Amygdala (tissue), 56 donors: Measurements from ENCODE around the gene SULF2.

Experiments
- DNase-seq, 56 donors: peaks; one replicate each; lab custom pipeline; 2025; lab: John Stamatoyannopoulos, UW

SULF2 gene

DNA sequence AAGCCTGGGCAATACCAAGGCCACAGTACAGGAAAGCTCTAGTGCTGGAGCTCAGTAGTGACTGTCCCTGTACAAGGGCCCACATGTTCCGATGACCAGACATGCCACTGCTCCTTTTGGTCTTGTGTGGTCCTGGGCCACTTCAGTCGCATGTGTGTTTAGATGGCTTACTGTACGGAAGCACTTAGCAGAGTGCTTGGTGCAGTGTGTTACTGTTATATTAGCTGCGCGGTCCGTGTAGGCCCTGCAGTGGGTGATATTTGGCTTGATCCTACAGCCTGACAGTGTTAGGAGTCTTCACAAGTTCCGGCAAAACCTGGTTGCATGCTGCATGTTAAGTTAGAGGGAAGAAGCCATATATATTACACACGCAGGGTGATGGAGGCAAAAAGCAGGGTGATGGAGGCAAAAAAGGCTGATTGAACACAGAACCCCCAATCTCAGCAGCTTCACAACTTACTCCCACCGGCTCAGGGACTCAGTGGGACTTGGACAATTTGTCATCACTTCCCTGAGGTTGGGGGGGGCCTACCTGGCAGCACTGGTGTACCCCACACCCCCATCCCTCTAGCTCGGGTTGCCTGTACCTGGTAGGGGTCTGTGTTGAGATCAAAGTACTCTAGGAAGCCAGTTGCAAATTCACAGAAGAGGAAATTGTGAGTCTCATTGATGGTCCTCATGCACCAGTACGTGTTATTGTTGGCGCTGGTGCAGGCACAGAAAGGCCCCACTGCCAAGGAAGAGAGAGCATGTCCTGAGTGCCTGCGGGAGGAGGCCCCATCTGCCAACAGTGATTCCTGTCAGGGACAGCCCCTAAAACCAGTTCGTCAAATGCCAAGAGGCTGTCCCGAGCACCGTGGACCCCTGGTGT lies 122.6 kb downstream of the SULF2 start:
- no peak for DNase-seq

DNA sequence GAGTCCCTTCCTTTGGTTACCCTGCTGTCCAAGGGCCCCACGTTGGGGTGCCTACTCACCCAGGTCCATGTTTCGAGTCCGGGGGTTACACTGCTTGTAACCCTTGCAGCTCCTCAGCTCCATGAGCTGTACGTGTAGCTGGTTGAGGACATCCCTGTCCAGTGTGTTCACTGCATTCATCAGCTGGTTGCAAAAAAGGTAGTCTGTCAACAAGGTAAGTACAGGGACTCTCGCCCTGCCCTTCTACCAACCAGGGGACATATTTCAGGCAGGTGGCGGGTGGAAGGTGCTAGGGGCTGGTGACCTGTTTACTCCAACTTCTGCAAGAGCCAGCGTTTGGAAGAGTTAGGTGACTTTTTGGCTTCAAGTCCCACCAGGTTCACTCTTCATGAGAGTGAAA lies 123.6 kb downstream of the SULF2 start:
- no peak for DNase-seq

DNA sequence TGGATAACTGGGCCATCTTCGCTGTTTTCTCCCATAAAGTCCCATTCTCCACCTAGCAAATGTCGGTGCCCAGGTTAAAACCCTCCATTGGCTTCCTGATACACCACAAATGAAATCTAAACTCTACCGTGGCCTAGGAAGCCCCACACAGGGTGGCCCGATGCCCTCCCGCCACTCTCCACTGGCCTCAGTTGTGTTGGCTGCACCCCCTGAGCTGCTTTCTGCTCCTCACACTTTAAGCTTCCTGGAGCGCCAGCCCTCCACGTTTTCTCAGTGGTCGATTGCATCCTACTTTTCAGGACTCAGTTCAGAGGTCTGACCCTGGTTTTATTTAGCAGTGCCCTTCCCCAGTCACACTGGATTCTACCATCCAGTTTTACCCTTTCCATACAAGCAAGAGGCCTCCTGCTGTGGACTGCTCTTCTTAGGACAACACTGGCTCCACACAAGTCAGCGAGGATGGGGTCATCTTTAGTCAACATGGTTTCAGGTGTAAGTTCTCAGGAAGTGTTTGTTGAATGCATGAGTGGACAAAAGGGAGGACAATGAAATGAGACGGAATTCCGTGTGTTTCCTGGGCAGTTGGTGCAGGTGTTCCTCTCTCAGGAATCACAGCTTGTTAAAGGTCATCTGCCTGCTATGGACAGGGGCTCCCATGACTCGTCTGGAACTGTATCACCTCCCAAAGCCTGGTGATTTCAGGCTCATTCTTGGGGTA lies 124.1 kb downstream of the SULF2 start:
- no peak for DNase-seq

DNA sequence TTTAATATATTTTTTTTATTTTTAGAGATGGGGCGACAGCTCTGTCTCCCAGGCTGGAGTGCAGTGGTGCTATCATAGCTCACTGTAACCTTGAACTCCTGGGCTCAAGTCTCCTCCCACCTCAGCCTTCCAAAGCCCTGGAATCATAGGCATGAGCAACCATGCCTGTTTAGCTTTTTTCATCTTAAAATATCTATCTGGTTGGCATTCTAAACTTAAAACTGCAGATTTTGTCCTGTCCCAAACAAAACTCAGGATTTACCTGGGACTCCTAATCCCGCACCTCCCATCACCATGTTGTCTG lies 124.7 kb downstream of the SULF2 start:
- DNase-seq = no peak

DNA sequence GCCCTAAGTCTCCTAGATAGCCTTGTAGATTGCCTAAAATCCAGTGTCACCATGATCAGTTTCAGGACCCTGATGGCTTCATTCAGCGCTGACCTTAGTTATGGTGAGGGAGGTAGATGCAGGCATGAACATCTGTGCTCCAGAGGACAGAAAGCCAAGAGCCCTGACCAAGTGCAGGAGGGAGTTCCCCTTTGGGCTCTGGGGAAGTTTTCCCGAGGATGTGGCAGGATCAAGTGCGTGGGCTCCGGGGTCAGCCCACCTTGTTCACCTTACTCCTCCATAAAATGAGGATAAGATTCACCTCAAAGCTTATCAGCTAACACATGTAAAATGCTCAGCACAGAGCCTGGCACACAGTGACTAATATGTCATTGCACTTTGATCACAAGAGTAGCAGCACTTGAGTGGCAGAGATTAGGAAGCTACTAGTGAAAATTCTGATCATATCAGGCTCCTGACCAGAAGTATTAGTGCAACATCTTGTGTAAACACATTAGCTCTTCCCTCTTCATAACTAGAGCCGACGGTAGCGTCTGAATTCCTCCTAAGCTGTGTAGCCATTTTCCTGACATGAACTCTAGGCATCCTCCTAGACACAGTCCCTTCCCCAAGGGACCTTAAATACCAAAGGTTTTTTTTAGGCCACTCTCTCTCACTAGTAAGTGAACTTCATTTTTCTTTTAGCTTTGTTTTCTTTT lies 125.2 kb downstream of the SULF2 start:
- no peak for DNase-seq

DNA sequence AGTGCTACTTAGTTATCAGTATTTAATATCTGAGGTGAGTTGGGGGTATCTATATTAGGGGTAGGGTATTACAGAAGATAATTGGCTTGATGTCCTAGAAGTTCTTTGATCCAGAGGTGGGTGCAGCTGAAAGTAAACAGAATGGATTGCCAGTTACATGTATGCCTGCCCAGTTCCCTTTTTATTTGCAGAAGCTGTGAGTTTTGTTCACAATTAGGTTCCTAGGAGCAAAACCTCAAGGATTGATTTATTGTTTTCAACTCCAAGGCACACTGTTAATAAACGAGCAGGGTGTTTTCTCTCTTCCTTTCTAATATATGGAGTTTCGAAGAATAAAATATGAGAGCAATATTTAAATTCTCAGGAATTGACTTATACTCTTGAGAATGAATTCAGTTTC lies 129.0 kb downstream of the SULF2 start:
- no peak for DNase-seq

DNA sequence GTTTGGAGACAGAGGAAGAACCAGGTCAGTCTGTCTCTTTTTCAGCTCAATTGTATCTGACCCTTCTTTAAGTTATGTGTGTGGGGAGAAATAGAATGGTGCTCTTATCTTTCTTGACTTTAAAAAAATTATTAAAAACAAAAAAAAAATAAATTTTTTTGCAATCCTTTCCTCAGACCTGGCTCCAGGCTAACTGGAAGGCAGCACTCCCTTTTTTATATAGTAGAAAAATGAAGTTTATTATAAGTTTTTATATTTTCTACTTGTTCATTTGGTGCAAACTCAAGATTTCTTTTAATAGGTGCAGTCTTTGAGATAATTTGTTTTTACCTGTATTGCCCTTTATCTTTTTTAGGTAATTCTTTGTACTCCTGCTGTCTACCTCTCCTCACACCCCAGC lies 129.6 kb downstream of the SULF2 start:
- no peak for DNase-seq

DNA sequence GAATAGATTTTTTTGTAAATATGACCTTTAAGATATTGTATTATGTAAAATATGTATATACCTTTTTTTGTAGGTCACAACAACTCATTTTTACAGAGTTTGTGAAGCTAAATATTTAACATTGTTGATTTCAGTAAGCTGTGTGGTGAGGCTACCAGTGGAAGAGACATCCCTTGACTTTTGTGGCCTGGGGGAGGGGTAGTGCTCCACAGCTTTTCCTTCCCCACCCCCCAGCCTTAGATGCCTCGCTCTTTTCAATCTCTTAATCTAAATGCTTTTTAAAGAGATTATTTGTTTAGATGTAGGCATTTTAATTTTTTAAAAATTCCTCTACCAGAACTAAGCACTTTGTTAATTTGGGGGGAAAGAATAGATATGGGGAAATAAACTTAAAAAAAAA lies 130.9 kb downstream of the SULF2 start:
- DNase-seq = no peak

DNA sequence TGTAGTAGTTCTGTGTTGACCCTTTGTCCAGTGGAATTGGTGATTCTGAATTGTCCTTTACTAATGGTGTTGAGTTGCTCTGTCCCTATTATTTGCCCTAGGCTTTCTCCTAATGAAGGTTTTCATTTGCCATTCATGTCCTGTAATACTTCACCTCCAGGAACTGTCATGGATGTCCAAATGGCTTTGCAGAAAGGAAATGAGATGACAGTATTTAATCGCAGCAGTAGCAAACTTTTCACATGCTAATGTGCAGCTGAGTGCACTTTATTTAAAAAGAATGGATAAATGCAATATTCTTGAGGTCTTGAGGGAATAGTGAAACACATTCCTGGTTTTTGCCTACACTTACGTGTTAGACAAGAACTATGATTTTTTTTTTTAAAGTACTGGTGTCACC lies 131.4 kb downstream of the SULF2 start:
- no peak for DNase-seq

DNA sequence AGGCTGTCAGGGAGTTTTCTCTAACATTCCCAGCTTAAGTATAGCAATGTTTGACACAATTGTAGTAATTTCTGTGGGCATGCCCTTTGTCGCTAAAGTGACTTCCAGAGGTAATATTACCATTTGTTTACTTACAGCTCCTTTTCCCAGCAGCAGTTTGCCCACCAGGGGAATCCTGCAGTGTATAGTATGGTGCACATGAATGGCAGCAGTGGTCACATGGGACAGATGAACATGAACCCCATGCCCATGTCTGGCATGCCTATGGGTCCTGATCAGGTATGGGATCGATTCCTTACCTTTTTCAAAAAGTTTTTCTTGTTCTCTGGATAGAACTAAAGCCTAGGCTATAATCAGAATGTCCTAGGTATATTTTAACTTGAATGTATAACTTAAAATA lies 132.5 kb downstream of the SULF2 start:
- no peak for DNase-seq

DNA sequence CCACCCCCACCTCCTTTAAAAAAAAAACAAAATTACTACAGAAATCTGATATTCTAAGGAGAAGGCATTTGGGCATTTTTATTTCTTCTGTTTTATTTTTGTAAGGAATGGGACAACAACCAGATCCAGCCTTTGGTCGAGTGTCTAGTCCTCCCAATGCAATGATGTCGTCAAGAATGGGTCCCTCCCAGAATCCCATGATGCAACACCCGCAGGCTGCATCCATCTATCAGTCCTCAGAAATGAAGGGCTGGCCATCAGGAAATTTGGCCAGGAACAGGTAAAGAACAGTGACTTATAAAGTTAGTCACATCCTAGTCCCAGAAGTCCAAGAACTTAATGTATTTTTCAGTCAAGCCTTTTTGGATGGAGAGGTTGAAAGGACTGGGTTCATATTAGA lies 133.0 kb downstream of the SULF2 start:
- DNase-seq = no peak

DNA sequence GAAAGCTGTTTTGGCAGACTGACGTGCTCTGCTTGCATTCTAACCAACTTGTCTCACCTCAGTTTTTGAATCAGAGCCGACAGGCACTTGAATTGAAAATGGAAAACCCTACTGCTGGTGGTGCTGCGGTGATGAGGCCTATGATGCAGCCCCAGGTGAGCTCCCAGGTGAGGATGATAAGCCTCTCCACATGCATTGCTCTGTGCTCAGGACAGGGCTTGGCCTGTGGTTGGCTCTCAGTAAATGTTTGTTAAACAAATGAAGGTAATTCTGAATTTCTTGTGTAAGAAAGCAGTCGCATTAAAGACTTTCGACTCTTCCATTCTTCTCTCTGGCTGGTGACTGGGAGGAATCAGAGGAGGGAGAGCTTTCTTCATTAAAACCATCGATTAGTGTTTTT lies 136.3 kb downstream of the SULF2 start:
- DNase-seq = no peak

DNA sequence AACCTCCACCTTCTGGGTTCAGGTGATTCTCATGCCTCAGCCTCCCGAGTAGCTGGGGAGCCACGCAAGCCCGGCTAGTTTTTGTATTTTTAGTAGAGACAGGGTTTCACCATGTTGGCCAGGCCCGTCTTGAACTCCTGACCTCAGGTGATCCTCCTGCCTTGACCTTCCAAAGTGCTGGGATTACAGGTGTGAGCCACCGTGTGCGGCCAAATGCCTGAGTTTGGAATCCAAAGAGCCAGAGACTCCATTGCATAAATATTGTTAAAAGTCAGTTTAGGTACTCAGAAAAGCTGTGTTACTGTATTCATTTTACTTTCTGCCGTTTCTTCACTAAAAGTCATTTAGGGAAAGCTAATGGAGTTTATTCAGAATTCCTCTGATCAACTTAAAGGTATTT lies 137.3 kb downstream of the SULF2 start:
- DNase-seq = no peak

DNA sequence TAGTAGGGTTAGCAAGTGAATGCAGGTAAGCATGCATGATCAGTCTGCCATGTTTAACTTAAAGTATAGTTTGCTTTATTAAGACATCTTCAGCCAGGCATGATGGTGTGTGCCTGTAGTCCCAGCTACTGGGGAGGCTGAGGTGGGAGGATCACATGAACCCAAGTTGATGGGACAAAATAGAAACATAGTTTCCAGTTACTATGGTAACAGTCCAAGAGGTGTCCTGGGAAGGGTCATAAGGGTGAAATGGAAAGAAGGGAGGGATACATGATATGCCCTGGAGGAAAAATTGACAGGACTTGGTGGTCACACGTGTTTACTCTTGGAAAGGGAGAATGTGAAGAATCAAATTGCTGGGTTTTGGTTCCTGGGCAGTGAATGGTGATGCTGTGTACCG lies 139.6 kb downstream of the SULF2 start:
- DNase-seq = no peak

DNA sequence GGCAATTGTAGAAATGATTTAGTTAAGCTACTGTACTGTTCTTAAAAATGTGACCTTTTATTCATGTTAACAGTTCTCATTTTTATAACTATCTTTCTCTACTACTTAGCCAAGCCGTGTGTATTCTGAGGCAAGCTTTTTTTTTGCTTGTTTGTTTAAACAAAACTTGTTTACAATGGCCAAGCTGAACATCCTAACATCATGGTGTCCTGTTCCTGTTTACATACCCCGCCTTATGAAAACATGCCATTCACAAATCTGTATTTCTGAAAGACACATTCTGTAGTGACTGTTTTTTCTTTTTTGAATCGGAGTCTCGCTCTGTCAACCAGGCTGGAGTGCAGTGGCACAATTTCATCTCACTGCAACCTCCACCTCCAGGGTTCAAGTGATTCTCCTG lies 142.7 kb downstream of the SULF2 start:
- no peak for DNase-seq

DNA sequence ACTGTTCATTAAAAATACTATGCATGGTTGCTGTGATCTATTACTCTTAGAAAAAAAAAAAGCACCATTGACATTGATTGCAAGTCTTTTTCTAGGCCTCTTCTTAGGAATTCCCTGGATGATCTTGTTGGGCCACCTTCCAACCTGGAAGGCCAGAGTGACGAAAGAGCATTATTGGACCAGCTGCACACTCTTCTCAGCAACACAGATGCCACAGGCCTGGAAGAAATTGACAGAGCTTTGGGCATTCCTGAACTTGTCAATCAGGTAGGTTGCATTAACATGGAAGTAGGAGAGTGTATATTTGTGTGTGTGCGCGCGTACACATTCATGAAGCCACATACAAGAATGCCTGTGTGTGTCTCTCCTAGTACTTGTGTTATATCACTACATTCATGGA lies 143.2 kb downstream of the SULF2 start:
- DNase-seq = no peak

DNA sequence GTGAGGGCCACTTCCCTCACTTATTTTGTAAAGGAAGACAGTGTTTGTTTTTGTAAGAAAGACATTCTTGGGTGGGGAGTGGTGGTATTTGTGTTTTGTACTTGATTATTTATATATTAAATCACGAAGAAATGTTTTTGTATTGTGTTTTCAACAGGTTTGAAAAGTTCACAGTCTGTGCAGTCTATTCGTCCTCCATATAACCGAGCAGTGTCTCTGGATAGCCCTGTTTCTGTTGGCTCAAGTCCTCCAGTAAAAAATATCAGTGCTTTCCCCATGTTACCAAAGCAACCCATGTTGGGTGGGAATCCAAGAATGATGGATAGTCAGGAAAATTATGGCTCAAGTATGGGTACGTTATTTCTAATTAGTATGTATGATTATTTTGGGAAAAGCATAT lies 146.4 kb downstream of the SULF2 start:
- no peak for DNase-seq

DNA sequence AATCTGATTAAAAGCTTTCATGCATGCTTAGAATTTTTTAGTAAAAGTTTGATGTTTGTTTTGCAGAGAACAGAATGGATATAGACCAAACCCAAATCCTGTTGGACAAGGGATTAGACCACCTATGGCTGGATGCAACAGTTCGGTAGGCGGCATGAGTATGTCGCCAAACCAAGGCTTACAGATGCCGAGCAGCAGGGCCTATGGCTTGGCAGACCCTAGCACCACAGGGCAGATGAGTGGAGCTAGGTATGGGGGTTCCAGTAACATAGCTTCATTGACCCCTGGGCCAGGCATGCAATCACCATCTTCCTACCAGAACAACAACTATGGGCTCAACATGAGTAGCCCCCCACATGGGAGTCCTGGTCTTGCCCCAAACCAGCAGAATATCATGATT lies 150.0 kb downstream of the SULF2 start:
- no peak for DNase-seq

DNA sequence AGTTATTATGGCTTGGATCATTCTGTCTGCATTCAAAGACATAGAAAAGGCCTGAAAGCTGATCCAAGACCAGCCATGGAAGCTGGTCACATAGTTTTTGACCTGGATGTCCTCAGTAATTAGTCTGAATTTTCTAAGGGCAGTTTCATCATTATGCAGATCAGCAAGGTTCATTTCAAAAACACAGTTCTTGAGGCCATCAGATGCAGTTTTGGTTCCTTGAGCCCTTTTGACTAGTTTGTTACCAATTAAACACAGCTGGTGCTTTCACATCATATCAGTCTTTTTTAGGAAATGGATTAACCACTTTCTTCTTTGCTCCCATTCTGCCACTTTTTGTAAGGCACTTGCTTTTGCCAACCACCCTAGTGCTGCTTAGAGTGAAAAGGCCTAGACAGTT lies 154.2 kb downstream of the SULF2 start:
- no peak for DNase-seq

DNA sequence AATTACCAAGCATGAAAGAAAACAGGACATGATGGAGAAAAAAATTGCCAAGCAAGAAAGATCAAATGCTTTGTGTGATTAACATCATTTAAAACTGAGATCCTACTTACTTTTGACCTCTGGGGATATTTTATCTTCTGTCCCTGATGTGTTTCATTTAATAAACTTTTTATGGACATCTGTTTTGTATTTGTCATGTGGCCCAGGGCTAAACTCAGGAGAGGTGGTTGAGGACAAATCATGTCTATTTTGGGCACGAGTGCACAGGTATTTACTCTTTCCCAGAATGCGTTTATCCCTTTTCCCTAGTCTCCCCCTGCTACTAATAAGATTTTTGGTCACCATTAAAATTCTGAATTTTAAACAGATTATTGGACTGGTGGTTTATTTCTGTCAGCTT lies 155.4 kb downstream of the SULF2 start:
- no peak for DNase-seq

DNA sequence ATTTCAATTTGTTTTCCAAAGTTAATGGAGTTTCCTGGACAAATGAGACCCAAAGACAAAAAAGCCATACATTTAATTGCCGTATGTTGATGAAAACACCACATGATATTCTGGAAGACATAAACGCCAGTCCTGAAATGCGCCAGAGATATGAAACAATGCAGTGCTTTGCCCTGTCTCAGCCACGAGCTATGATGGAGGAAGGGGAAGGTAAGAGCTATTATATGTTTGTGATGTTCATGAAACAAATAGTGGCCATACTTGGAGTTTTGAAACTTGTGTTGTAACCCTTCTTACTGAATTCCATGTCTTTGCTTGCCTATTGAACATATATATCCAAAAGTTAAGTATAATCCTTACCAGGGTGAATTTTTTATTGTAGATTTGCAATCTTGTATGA lies 157.7 kb downstream of the SULF2 start:
- DNase-seq = no peak

DNA sequence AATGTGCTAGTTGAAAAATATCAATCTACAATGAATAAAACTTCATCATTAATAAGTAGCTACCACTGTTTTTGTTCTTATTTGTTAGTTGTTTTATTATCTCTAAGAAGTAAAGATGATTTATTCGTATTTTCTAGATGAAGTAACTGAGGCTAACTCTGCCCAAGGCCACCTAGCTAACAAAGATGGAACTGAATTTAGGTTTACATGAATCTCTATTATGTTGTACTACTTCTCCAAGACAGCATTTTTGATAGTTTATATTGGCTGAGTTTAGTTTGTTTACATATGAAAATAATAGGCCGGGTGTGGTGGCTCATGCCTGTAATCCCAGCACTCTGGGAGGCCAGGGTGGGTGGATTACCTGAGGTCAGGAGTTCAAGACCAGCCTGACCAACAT lies 162.1 kb downstream of the SULF2 start:
- DNase-seq = no peak
